Measurements from ENCODE around the gene SRPX.

DNA sequence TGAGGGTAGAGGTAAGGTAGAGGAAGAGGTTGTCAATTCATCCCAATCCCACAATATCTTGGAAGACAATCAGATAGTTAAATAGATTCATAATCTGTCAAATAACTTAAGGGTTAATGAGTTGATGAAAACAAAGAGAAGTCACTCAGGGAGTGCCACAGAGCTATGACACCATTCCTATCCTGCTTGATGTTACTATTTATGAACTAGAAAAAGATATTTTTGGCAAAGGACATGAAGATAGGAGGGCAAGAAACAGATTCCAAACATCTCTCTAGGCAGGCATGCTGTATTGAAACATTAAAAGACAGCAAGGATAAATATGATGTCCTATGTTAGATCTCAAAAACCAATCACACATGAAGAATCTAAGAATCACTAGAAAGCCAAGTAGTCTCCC is 3.5 kb upstream of the SRPX start:
- TF ChIP-seq MEF2A (IDR thresholded peaks at IDR 0.05; ENCODE audit: insufficient read depth, low read depth, low read length), result no peak
- TF ChIP-seq SMARCA5 (IDR thresholded peaks at IDR 0.05), result no peak
- TF ChIP-seq, protein P1, sequence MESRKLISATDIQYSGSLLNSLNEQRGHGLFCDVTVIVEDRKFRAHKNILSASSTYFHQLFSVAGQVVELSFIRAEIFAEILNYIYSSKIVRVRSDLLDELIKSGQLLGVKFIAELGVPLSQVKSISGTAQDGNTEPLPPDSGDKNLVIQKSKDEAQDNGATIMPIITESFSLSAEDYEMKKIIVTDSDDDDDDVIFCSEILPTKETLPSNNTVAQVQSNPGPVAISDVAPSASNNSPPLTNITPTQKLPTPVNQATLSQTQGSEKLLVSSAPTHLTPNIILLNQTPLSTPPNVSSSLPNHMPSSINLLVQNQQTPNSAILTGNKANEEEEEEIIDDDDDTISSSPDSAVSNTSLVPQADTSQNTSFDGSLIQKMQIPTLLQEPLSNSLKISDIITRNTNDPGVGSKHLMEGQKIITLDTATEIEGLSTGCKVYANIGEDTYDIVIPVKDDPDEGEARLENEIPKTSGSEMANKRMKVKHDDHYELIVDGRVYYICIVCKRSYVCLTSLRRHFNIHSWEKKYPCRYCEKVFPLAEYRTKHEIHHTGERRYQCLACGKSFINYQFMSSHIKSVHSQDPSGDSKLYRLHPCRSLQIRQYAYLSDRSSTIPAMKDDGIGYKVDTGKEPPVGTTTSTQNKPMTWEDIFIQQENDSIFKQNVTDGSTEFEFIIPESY (IDR thresholded peaks at IDR 0.05), result no peak

All from GM12878 (cell line).